ENCODE measurements around the gene HIPK1.

The HIPK1 gene

DNA sequence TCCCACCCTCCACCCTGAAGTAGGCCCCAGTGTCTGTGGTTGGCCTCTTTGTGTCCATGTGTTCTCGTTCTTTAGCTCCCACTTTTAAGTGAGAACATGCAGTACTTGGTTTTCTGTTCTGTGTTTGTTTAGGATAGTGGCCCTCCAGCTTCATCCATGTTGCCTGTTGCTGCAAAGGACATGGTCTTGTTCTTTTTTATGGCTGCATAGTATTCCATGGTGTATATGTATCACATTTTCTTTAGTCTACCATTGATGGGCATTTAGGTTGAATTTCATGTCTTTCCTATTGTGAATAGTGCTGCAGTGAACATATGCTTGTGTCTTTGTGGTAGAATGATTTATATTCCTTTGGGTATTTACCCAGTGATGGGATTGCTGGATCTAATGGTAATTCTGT lies 6.1 kb downstream of the HIPK1 start:
- TF ChIP-seq, protein P1, sequence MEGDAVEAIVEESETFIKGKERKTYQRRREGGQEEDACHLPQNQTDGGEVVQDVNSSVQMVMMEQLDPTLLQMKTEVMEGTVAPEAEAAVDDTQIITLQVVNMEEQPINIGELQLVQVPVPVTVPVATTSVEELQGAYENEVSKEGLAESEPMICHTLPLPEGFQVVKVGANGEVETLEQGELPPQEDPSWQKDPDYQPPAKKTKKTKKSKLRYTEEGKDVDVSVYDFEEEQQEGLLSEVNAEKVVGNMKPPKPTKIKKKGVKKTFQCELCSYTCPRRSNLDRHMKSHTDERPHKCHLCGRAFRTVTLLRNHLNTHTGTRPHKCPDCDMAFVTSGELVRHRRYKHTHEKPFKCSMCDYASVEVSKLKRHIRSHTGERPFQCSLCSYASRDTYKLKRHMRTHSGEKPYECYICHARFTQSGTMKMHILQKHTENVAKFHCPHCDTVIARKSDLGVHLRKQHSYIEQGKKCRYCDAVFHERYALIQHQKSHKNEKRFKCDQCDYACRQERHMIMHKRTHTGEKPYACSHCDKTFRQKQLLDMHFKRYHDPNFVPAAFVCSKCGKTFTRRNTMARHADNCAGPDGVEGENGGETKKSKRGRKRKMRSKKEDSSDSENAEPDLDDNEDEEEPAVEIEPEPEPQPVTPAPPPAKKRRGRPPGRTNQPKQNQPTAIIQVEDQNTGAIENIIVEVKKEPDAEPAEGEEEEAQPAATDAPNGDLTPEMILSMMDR (IDR thresholded peaks at IDR 0.05; ENCODE audit: low read depth, low read length, missing control alignments) = no peak
- DNase-seq (ENCODE audit: extremely low read depth, low read depth) = no peak
- no peak overlapping the region for H3K4me3 ChIP-seq (replicated peaks; ENCODE audit: low read depth, low read length)

DNA sequence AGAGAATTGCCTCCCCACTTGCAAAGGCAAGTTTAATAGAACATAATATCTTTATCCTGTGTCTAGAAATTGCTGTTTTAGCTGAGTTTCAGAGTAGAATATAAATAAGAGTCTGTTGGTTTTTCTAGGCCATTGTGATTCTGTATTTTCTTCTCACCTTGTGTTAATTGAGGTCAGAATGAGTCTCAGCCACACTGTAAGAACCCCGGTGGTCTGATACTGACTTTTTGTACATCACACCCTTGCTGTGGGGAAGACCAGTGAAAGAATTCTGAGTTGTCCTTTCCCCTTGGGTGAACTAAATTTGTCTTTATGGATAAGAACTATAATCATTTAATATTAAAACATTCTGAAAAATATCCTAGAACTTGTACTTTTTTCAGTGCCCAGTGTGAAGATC lies 6.8 kb downstream of the HIPK1 start:
- TF ChIP-seq, protein P1 (IDR thresholded peaks at IDR 0.05; ENCODE audit: low read depth, low read length, missing control alignments) = no peak
- no peak for DNase-seq (ENCODE audit: extremely low read depth, low read depth)
- no peak overlapping the region for H3K4me3 ChIP-seq (replicated peaks; ENCODE audit: low read depth, low read length)

DNA sequence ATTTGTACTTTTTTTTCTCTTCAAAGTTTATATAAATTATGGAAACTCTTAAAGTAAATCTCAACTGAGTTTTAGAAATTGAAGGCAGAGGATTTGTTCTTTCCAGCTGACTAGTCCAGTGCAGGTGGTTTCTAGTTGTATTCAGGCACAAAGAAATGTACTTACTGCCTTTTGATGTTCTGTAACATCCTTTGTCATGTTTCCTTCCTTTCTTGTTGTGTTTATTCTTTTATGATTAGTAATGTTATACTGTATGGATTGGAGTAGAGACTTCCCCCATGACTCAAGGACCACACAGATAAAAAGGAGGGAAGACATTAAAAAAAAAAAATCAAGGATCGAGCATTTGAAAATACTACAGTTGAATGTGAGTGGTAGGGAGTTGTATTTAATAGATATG lies 8.0 kb downstream of the HIPK1 start:
- no peak for DNase-seq (ENCODE audit: extremely low read depth, low read depth)
- H3K4me3 ChIP-seq (replicated peaks; ENCODE audit: low read depth, low read length) = no peak overlapping the region
- TF ChIP-seq, protein P1 (IDR thresholded peaks at IDR 0.05; ENCODE audit: low read depth, low read length, missing control alignments) = no peak

DNA sequence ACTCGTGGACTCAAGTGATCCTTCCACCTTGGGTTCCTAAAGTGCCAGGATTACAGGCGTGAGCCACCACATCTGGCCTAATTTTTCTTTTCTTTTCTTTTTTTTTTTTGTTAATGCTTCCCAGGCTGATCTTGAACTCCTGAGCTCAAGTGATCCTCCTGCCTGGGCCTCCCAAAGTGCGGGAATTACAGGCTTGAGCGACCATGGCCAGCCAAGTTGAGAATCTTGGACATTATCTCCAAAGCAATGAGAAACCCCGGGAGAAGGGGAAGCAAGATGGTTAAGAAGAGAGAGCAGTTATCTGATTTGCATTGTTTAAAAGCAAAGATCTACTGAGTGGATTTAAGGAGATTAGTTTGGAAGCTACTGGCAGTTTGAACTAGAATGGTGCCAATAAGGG lies 9.1 kb downstream of the HIPK1 start:
- TF ChIP-seq, protein P1 (IDR thresholded peaks at IDR 0.05; ENCODE audit: low read depth, low read length, missing control alignments) = no peak
- no peak for DNase-seq (ENCODE audit: extremely low read depth, low read depth)

DNA sequence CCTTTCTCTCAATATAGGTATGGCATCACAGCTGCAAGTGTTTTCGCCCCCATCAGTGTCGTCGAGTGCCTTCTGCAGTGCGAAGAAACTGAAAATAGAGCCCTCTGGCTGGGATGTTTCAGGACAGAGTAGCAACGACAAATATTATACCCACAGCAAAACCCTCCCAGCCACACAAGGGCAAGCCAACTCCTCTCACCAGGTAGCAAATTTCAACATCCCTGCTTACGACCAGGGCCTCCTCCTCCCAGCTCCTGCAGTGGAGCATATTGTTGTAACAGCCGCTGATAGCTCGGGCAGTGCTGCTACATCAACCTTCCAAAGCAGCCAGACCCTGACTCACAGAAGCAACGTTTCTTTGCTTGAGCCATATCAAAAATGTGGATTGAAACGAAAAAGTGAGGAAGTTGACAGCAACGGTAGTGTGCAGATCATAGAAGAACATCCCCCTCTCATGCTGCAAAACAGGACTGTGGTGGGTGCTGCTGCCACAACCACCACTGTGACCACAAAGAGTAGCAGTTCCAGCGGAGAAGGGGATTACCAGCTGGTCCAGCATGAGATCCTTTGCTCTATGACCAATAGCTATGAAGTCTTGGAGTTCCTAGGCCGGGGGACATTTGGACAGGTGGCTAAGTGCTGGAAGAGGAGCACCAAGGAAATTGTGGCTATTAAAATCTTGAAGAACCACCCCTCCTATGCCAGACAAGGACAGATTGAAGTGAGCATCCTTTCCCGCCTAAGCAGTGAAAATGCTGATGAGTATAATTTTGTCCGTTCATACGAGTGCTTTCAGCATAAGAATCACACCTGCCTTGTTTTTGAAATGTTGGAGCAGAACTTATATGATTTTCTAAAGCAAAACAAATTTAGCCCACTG lies 11.5 kb downstream of the HIPK1 start:
- DNase-seq (ENCODE audit: extremely low read depth, low read depth) = no peak
- TF ChIP-seq, protein P1 (IDR thresholded peaks at IDR 0.05; ENCODE audit: low read depth, low read length, missing control alignments) = no peak
- no peak overlapping the region for H3K4me3 ChIP-seq (replicated peaks; ENCODE audit: low read depth, low read length)

More for the DNA sequence above, 9.1 kb downstream of the HIPK1 start:
- no peak overlapping the region for H3K4me3 ChIP-seq (replicated peaks; ENCODE audit: low read depth, low read length)

DNA sequence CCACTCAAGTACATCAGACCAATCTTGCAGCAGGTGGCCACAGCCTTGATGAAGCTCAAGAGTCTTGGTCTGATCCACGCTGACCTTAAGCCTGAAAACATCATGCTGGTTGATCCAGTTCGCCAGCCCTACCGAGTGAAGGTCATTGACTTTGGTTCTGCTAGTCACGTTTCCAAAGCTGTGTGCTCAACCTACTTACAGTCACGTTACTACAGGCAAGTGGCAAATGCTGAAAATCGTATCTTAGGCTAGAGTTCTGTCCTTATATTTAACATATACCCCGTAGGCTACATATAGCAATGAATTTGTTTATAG lies 12.1 kb downstream of the HIPK1 start:
- H3K4me3 ChIP-seq (replicated peaks; ENCODE audit: low read depth, low read length) = no peak overlapping the region
- DNase-seq (ENCODE audit: extremely low read depth, low read depth) = no peak
- TF ChIP-seq, protein P1 (IDR thresholded peaks at IDR 0.05; ENCODE audit: low read depth, low read length, missing control alignments) = no peak

DNA sequence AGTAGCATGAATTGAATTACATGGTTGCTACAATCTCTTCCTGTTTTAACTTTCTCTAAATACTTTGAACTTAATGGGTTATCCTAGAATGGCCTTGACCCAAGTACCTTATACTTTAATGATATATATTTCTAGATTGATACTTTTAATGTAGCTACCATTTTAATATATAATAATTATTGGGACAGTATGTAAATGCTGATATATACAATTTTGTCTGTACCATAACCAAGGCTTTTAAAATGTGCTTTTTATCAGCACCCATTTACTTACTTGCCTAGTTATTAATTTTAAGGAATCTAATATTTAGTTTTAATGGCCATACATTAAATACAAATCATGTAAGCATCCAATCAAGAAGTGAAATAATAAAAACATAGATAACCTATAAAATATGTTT lies 13.4 kb downstream of the HIPK1 start:
- H3K4me3 ChIP-seq (replicated peaks; ENCODE audit: low read depth, low read length) = no peak overlapping the region
- TF ChIP-seq, protein P1 (IDR thresholded peaks at IDR 0.05; ENCODE audit: low read depth, low read length, missing control alignments) = no peak
- no peak for DNase-seq (ENCODE audit: extremely low read depth, low read depth)
